ENCODE data around the gene SPTBN1. TPM values are rescaled to one million over a fixed set of nuclear protein-coding genes. Genes with fewer than 3 reads are reported as not detected.

SPTBN1 gene
- total RNA-seq, 1 donor from 2014 or later = 229 TPM

DNA sequence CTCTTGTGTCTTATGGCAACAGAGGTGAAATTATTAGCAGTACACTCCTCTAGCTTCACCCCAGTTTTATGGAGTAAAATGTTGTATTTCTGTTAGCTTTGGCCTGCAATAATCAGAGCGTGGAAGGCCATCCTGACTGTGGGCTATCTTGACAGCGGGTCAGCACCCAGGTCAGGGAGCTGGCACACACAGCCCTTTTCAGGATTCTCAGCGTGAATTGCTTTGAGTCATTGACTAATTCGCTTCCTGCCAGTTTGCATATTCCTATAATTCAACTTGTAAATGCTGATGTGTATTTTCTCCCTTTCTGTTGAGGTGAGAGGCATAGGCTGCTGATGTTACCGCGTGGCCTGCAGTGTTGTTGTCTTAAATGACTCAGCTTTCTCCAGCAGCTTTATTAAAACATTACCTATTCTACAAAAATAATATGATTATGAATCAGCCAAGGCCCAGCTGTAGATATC is 157.7 kb downstream of the SPTBN1 start:
- DNase-seq = no peak

DNA sequence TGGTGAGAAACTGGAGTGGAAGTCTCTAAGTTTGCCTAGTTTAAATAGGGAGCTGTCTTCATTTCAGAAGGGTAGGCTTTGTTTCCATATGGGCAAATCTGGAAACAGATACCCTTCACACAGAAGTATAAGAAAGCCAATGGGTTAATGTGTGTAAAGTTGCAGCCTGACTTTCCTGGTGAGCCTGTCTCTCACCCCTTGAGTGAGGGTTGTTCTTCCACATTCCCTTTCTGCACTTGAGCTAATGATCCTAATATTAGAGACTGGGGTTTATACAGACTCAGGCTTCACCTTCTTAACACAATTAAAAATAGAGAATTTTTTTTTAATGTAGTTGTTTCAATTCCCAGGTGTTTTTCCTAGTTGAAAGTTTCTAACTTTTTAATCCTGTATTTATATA is 158.7 kb downstream of the SPTBN1 start:
- no peak for DNase-seq

DNA sequence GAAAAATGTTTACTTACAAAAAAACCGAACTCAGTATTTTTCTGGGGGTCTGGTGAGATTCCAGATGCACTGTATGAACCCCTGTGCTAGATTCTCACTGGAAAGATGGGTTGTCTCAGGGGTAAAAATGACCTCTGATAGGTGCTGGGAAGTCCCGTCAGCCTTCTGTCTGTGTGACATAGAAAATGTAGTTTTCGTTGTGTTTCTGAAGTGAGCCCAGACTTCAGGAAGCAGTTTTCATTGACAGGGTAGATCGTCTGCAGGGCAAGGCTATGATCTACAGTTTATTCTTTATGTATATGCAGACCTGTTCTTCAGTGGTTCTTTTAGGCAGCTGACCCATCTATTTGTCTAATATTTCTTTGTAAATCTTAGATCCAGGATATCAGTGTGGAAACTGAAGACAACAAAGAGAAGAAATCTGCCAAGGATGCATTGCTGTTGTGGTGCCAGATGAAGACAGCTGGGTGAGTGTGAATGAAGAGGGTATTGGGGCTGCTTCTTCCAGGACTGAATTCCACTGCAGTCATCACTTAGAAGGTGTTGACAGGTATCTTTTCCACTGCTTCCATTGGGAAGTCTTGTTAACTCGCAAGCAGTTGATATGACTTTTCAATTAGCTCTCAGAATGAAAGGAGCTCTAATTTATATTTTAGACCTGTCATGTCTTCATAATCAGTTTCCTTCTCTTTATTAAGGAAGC is 159.9 kb downstream of the SPTBN1 start:
- no peak for DNase-seq

DNA sequence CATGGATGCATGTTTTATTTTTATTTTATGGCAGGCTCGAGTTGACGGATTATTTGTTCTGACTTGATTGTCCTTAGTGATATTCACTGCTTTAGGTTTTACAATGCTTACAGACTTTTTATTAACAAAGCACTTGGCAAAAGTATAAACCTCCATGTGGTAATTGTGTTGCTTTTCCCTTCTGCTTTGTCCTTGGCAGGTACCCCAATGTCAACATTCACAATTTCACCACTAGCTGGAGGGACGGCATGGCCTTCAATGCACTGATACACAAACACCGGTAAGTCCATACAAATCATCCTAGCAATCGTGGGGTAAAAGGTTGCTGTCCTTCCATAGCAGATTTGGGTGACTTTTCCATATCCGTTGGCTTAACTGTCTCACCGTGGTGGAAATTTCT is 161.3 kb downstream of the SPTBN1 start:
- no peak for DNase-seq

DNA sequence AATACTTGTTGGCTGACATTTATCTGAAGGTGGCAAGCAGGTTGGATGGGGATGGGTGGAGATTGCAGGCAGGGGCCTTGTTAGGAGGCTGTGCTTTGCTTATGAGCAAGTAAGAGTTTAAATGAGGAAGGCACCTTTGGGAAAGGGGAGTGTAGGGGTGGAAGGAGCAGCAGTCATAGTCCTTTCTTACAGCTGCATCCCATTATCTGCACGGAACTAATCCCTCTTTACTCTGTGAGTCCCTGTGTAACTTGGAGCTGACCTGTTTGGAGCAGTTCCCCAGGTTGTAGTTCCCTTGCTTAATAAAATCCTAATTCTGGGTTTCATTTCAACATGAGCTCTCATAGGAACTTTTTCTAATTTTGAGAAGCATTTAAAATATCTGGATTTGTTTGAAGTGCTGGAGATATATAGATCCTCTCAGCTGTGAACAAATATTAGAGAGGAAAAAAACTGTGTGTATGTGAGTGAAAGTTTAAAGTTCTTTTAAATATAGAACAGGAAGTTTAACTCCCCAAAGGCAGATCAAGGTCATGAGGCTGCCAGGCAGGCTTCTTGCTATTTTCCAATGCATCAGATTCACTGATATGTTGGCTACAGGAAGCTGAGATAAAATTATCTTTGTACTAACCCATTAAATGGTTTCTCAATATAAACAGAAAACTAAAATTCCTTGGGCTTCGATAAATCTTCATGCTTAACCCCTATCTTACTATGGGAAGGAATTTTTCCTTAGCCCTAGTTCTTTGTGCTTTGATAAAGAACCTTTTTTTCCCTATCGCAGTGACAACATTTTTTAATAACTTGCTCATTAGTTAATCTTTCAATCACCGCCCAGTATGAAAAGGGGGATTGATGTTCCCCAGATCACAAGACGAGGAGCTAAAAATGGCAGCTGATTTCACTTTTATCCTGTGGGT is 162.8 kb downstream of the SPTBN1 start:
- DNase-seq = peak; percentile 35

DNA sequence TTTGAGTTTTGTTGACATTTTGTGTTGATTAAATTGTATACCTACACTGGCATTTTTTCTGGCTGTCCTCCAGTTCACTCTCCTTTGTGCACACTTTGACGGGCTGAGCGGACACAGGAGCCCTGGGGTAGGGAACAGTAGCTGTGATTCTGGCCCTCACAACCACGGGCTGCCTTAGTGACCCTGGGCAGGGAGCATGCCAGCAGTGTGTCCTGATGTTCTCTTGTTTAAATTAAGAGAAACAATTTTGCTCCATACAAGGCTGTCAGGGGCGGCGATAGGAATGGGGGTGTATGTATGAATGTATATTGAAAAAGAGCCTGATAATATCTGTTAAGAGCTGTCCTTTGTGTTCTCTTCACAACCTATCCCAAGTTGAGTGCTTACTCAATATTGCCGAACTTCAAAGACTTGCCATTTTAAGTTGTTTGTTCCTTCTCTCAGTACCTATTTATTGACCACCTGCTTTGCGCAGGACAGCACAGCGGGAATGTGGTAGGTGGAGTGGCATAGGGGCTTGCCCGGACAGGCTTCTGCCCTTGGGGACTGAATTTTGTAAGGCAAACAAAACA is 163.6 kb downstream of the SPTBN1 start:
- no peak for DNase-seq

DNA sequence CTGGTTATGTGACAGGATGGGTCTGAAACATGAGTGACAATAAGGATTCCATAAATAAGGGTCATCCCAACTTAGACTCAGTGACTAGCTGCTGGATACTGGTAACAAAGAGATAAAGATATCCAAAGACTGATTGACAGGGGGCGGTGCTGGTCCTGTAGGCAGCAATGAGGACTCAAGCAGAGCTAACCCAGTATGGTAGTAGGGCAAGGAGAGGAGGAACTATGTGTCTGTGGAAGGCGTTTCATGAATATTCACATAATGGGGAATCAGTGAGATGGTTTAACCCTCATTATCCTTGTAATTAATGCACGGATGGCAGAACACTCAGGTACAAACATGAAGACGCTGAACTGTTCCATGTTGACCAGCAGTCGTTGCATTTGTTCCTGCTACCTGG is 164.8 kb downstream of the SPTBN1 start:
- no peak for DNase-seq

DNA sequence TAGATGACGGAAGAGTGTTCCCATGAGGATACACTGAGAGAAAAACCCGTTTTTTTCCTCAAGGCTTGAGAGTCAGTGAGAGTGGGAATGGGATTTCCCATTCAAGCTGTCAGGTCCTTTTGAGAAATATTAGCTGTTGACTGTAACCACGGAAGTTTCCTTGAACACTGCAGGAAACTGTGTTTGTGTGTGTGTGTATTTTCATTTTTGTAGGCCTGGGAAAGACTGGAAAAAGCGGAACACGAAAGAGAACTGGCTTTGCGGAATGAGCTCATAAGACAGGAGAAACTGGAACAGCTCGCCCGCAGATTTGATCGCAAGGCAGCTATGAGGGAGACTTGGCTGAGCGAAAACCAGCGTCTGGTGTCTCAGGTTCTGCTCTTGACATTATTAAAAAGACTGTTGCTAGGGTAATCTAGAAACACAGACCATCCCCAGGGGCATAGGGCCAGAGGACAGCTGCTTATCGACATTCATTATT is 168.5 kb downstream of the SPTBN1 start:
- peak; percentile 35 for DNase-seq

DNA sequence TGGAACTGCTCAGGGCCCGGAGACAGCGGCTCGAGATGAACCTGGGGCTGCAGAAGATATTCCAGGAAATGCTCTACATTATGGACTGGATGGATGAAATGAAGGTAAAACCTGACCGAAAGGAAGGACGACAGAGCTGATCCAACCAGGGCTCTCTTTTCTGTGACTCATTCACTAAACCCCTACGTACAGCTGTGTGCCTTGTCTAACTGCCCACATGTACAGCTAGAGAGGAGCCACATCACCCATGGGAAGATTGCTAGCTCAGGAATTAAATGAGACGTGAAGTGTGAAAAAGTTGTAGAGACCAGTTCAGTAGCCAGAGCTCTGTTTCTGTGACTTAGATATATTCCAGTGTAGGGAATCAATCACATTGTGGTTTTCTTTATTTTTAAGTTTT is 170.0 kb downstream of the SPTBN1 start:
- DNase-seq = no peak

DNA sequence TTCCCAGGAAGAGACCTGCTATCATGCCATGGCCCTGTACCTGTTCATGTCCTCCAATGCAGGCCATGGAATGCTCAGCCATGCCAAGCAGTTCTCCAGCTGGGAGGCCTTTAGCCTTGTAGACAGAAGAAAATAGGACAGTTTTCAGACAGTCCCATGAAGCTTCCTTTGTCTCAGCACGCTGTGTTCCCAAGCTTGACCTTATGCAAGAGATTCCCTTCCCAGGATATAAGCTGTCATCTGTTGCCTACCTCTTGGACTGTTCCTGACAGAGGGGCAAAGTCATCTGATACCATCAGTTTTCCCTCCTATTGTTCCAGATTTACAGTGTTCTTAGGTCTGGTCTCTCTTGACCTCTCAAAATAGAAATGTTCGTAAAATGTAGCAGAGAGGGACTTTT is 170.8 kb downstream of the SPTBN1 start:
- no peak for DNase-seq

DNA sequence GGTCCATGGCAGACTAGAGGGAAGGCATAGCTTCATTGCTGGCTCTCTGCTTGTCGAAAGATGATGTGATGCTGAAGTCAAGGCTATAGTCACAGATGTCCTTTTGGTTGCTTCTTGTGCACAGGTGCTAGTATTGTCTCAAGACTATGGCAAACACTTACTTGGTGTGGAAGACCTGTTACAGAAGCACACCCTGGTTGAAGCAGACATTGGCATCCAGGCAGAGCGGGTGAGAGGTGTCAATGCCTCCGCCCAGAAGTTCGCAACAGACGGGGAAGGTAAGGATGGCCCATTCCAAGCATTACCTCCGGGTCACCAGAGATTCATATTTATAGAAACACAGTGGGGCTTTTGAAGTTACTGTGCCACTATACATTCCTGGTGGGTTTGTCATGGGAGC is 171.8 kb downstream of the SPTBN1 start:
- no peak for DNase-seq

DNA sequence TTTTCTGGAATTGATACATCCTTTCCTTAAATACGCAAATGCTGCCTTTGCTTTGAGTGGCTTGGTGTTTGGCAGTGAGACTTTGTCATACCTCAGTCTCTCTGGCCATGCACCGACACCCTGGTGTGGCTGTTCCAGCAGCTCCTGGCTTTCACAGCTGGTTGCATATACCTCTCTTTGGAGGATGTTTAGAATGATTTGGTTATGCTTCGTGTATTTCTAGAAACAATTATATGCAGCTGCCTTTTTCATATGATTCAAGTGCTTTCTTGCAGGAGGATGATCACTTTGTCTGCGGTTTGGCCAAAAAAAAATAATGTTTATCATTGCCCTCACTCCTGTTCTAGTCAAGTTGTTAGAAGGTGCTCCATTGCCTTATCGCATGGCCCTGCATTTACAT is 172.3 kb downstream of the SPTBN1 start:
- DNase-seq = no peak

DNA sequence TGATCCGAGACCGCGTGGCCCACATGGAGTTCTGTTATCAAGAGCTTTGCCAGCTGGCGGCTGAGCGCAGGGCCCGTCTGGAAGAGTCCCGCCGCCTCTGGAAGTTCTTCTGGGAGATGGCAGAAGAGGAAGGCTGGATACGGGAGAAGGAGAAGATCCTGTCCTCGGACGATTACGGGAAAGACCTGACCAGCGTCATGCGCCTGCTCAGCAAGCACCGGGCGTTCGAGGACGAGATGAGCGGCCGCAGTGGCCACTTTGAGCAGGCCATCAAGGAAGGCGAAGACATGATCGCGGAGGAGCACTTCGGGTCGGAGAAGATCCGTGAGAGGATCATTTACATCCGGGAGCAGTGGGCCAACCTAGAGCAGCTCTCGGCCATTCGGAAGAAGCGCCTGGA is 172.8 kb downstream of the SPTBN1 start:
- DNase-seq = no peak

DNA sequence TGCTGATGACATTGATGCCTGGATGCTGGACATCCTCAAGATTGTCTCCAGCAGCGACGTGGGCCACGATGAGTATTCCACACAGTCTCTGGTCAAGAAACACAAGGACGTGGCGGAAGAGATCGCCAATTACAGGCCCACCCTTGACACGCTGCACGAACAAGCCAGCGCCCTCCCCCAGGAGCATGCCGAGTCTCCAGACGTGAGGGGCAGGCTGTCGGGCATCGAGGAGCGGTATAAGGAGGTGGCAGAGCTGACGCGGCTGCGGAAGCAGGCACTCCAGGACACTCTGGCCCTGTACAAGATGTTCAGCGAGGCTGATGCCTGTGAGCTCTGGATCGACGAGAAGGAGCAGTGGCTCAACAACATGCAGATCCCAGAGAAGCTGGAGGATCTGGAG is 173.3 kb downstream of the SPTBN1 start:
- DNase-seq = no peak

DNA sequence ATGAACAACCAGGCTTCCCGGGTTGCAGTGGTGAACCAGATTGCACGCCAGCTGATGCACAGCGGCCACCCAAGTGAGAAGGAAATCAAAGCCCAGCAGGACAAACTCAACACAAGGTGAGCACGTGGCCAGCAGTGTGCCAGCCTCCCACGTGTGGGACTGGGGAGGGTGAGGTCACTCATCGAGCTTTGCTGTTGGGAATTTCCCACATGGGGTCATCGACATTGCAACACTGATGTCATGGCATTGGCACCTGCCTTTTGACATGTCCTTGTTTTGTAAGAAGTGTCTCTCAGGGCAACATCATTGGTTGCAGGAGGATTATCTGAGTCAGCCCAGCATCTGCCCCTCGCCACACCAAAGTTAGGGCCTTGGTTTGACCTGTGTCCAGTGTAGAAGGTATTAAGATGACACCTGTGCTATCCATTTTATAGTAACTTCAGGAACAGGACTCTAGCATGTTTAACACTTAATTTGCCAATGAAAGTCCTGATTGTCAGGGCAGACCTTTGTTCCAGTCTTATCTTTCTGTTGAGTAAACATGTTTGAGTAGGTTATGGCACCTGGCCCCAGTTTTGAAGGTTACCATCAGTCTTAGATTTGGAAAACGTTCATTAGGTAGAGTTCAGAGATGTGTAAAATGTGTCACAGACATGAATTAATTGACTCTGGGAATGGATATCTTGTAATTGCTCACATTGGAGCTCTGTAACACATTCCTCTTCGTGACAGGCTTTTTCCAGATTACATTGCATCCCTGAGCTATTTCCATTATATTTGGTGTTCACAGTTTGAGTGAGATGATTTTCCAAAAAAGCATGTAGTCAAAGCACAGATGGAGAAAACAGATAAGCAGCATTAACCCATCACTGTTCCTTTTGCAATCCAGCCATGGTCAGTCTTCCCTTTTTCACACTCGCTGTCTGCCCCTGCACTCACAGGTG is 174.1 kb downstream of the SPTBN1 start:
- DNase-seq = no peak

DNA sequence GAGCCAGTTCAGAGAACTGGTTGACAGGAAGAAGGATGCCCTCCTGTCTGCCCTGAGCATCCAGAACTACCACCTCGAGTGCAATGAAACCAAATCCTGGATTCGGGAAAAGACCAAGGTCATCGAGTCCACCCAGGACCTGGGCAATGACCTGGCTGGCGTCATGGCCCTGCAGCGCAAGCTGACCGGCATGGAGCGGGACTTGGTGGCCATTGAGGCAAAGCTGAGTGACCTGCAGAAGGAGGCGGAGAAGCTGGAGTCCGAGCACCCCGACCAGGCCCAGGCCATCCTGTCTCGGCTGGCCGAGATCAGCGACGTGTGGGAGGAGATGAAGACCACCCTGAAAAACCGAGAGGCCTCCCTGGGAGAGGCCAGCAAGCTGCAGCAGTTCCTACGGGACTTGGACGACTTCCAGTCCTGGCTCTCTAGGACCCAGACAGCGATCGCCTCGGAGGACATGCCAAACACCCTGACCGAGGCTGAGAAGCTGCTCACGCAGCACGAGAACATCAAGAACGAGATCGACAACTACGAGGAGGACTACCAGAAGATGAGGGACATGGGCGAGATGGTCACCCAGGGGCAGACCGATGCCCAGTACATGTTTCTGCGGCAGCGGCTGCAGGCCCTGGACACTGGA is 174.9 kb downstream of the SPTBN1 start:
- DNase-seq = no peak

DNA sequence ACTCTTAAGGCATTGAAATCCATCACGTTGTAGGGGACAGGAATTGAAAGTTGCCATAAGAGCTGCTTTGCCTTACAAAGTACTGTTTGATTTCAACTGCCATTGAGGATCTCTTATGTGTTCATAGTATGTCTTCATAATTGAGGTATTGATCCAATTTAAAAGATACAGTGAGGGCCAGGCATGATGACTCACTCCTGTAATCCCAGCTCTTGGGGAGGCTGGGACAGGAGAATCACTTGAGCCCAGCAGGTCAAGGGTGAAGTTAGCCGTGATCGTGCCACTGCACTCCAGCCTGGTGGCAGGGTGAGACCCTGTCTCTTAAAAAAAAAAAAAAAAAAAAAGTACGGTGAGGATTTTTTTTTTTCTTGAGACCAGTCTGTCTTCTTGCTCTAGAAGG is 175.6 kb downstream of the SPTBN1 start:
- no peak for DNase-seq

DNA sequence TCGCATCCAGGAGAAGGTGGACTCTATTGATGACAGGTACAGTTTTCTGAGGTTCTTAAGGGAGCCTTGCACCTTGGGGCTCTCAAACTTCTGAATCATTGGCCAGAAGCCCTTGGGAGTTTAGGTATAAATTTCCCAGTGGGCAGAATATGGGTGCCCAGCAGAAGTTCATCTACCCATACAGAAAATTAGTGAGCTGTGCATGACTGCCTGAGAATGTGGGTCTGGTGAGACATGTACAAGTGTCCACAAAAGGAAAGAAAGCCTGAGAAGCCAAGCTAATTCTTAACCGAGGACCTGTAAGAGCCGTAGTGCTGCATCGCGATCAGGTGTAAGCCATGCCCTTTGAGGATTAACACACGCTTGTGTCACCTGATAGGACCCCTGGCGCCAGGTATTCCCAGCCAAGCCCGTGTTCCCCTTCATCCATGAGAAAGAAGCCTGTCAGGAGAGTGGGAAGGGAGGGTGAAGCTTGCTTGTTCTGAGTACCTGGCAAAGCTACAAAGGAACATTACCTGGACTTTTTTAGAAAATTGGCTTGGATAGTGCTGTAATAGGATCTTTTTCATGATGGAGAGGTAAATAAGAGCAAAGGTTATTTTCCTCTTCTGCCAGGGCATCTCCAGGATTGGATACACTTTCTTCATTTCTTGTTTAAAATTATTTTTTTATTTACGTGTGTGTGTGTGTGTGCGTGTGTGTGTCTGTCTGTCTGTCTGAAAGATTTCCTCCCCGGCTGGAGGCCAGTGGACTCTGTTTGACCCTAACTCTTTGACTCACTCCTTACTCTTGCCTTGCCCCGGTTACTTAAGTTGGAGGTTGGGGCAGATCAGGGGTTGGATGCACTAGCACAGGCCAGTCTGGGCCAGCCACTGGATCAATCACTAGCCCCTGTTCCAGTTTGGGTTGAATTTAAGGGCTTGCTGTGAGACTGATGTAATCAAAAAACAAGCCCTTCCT is 176.9 kb downstream of the SPTBN1 start:
- DNase-seq = no peak

DNA sequence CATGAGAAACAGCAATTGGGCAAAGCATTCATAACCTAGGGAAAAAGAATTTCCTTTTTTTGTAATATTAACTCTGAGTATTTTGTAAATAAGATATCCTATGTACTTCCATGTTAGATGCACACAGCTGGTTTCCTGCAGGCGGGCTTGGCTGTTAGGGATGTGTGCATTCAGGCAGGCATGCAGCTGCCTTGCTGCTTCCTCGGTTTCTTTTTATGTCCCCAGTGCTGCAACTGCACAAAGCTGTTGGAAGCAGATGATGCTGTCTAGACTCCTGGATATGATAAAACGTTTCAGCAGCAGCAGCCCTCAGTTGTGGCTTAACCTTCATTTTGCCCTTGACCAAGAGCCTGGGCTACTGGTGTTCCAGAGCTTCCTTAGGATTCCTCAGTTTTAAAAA is 177.9 kb downstream of the SPTBN1 start:
- DNase-seq = no peak

Measured in skin of body (tissue), 2 donors.